Mucosa of stomach (tissue), 1 donor: ENCODE measurements around the gene KRTCAP2.

ENCODE experiments used
- H3K27me3 ChIP-seq: one replicate; pipeline ENCODE4 v1.7.0; 2013; ENCODE audit warnings: mild to moderate bottlenecking, low read length; ENCODE audit not compliant: control insufficient read depth, insufficient read depth
- H3K36me3 ChIP-seq: one replicate; pipeline ENCODE4 v1.7.0; 2013; ENCODE audit warnings: low read length; ENCODE audit not compliant: control insufficient read depth, insufficient read depth
- H3K4me1 ChIP-seq: one replicate; pipeline ENCODE4 v1.7.0; 2013; ENCODE audit warnings: mild to moderate bottlenecking, low read length; ENCODE audit not compliant: control insufficient read depth, insufficient read depth
- H3K4me3 ChIP-seq: one replicate; pipeline ENCODE4 v1.7.0; 2013; ENCODE audit warnings: low read length
- H3K9ac ChIP-seq: one replicate; pipeline ENCODE4 v1.7.0; 2013; ENCODE audit warnings: mild to moderate bottlenecking, low read length, moderate library complexity
- H3K9me3 ChIP-seq: one replicate; pipeline ENCODE4 v1.7.0; 2013; ENCODE audit warnings: mild to moderate bottlenecking, low read length, moderate library complexity; ENCODE audit not compliant: control insufficient read depth
- donor health status: Pancreatic carcinoma.

The KRTCAP2 gene

DNA sequence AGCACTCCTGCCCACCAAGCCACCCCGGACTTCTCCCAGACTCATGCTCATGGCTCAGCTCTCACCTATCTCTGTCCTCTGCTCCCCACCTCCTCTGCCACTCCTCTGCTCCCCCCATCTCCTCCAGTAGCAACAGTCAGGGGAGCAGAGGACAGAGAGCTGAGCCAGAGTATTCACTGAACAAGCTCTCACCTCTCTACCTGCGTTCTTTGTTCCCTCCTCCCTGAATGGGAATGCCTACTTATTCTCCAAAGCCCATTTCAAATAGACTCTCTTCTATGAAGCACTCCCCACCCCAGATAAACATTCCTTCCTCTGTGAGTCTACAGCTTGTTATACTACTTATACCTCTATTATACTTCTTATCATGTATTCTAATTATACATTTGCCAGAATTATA, 51.9 kb downstream of the KRTCAP2 start:
- Histone ChIP-seq H3K9ac (no peak overlapping the region), H3K9me3 (no peaks in the 10 kb centered on the region), H3K36me3 (no peaks in the 10 kb centered on the region), H3K4me3 (no peak overlapping the region), H3K4me1 (peaks cover 41% of the 10 kb centered on the region), H3K27me3 (no peaks in the 10 kb centered on the region)

DNA sequence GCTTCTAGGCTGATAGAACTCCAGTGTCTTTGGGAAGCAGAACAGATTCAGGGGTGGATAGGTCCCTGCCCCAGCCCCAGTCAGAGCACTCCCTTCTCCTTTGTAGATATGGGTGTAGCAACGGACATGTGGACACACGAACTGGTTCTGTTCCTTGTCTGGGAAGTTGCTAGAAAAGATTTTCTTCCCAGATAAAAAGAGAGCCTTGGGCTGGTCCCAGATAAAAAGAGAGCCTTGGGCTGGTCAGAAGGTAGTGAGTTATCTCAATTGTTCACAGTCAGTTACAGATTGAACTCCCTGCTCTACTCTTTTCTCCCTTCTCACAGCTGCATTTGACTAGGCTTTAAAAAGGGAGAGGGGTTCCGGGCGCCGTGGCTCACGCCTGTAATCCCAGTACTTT, 52.9 kb downstream of the KRTCAP2 start:
- Histone ChIP-seq H3K9ac (no peak overlapping the region), H3K9me3 (no peaks in the 10 kb centered on the region), H3K4me3 (no peak overlapping the region), H3K4me1 (peaks cover 32% of the 10 kb centered on the region), H3K36me3 (no peaks in the 10 kb centered on the region), H3K27me3 (no peaks in the 10 kb centered on the region)
